ENCODE measurements around the gene ACAT1.

ACAT1 gene

GRCh38 chr11:108167624-108168023, 46.3 kb downstream of the ACAT1 start:
- Histone ChIP-seq H3K27ac (no peak overlapping the region), H3K9me3 (ENCODE audit: low read depth, low read length) (no peaks in the 10 kb centered on the region), H3K9ac (ENCODE audit: insufficient read length) (no peak overlapping the region), H3K4me3 (no peak overlapping the region), H3K36me3 (ENCODE audit: insufficient read depth, low read length) (peaks cover 74% of the 10 kb centered on the region)
- DNase-seq (ENCODE audit: low read depth, low spot score), result no peak
- TF ChIP-seq POLR2AphosphoS5 (IDR thresholded peaks at IDR 0.05; ENCODE audit: borderline replicate concordance, low read depth, low read length), result no peak
- no peak for TF ChIP-seq EZH2 (IDR thresholded peaks at IDR 0.05)
- no peak for TF ChIP-seq FOXP2 (optimal IDR thresholded peaks at IDR 0.05; ENCODE audit: control extremely low read depth, extremely low read length, insufficient read depth)

DNA sequence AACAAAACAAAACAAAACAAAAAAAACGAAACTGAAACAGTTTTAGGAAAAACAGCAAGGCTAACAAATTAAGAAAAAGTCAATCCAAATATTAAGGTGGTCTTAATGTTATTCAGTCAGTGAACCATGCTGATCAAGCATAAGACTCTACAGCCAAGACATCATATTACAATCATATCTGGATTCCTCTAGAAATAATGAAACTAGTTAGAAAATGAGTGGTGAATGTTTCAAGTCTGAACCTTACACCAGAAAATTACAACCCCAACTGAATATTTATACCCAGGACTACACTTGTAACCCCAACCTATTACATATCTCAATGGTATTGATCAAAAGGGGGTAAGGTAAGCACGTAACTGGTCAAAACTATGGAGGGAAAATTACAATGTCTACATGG, 48.8 kb downstream of the ACAT1 start:
- Histone ChIP-seq H3K27ac (no peak overlapping the region), H3K4me3 (no peak overlapping the region), H3K36me3 (ENCODE audit: insufficient read depth, low read length) (peaks cover 82% of the 10 kb centered on the region), H3K9ac (ENCODE audit: insufficient read length) (no peak overlapping the region), H3K9me3 (ENCODE audit: low read depth, low read length) (no peaks in the 10 kb centered on the region)
- no peak for TF ChIP-seq POLR2AphosphoS5 (IDR thresholded peaks at IDR 0.05; ENCODE audit: borderline replicate concordance, low read depth, low read length)
- TF ChIP-seq EZH2 (IDR thresholded peaks at IDR 0.05), result no peak
- no peak for TF ChIP-seq FOXP2 (optimal IDR thresholded peaks at IDR 0.05; ENCODE audit: control extremely low read depth, extremely low read length, insufficient read depth)
- no peak for DNase-seq (ENCODE audit: low read depth, low spot score)

DNA sequence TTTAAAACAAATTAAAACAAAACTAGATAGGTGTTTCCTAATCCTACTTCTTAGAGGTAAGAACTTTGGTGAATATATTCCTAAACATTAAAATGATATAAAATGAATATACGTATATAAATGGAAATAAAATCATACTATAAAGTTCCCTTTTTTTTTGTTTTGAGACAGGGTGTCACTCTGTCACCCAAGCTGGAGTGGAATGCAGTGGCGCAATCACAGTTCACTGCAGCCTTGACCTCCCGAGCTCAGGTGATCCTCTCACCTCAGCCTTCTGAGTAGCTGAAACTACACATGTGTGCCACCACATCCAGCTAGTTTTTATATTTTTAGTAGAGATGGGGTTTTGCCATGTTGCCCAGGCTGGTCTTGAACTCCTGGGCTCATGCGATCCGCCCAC, 56.2 kb downstream of the ACAT1 start:
- no peak for DNase-seq (ENCODE audit: low read depth, low spot score)
- Histone ChIP-seq H3K4me3 (no peak overlapping the region), H3K36me3 (ENCODE audit: insufficient read depth, low read length) (peaks cover 61% of the 10 kb centered on the region), H3K9me3 (ENCODE audit: low read depth, low read length) (no peaks in the 10 kb centered on the region), H3K9ac (ENCODE audit: insufficient read length) (no peak overlapping the region), H3K27ac (no peak overlapping the region)
- no peak for TF ChIP-seq POLR2AphosphoS5 (IDR thresholded peaks at IDR 0.05; ENCODE audit: borderline replicate concordance, low read depth, low read length)
- TF ChIP-seq FOXP2 (optimal IDR thresholded peaks at IDR 0.05; ENCODE audit: control extremely low read depth, extremely low read length, insufficient read depth), result no peak

DNA sequence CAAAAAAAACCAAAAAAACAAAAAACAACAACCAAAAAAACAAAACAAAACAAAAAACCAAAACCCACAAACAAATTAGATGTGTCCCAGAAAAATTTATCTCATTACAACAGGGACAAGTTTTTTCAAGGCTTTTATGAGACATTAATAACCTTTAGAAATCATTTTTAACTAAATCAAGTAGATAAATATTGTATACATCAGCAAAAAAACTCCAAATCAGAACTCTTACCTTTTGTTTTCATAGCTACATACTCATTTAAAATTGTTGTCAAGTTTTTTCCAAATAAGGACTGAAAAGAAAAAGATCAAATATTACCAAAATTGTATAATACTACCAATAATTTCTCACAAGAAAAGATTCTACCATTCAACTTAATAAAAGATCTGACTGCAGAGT, 72.4 kb downstream of the ACAT1 start:
- Histone ChIP-seq H3K36me3 (ENCODE audit: insufficient read depth, low read length) (peaks cover 70% of the 10 kb centered on the region), H3K9me3 (ENCODE audit: low read depth, low read length) (no peaks in the 10 kb centered on the region)
- TF ChIP-seq POLR2AphosphoS5 (IDR thresholded peaks at IDR 0.05; ENCODE audit: borderline replicate concordance, low read depth, low read length) (no peak), FOXP2 (optimal IDR thresholded peaks at IDR 0.05; ENCODE audit: control extremely low read depth, extremely low read length, insufficient read depth) (no peak), EZH2 (IDR thresholded peaks at IDR 0.05) (no peak)

DNA sequence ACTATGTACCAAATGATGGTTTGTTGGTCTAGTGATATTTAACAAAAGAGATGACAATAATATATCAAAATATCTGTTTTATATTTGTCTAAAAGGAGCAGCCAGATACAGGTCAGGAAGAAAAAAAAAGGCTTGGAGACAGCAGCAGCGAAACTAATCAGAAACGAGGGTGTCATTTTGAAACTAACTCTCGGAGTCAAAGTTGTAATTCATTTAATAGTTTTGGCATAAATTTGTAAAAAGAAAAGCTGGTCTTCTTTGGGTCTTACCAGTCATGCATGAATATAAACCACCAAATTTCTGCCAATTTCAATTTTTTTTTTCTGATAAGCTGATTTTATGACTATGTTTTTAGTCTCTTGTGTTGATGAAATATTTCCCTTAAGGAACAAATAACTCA, 75.5 kb downstream of the ACAT1 start:
- no peak overlapping the region for H3K4me3 ChIP-seq
- TF ChIP-seq POLR2AphosphoS5 (IDR thresholded peaks at IDR 0.05; ENCODE audit: borderline replicate concordance, low read depth, low read length) (no peak), FOXP2 (optimal IDR thresholded peaks at IDR 0.05; ENCODE audit: control extremely low read depth, extremely low read length, insufficient read depth) (no peak), EZH2 (IDR thresholded peaks at IDR 0.05) (no peak)
- no peaks in the 10 kb centered on the region for H3K9me3 ChIP-seq (ENCODE audit: low read depth, low read length)
- peaks cover 53% of the 10 kb centered on the region for H3K36me3 ChIP-seq (ENCODE audit: insufficient read depth, low read length)
- DNase-seq (ENCODE audit: low read depth, low spot score), result no peak
- H3K9ac ChIP-seq (ENCODE audit: insufficient read length), result no peak overlapping the region
- no peak overlapping the region for H3K27ac ChIP-seq

More for the DNA sequence above, 72.4 kb downstream of the ACAT1 start:
- H3K4me3 ChIP-seq, result no peak overlapping the region
- no peak for DNase-seq (ENCODE audit: low read depth, low spot score)
- H3K27ac ChIP-seq, result no peak overlapping the region
- no peak overlapping the region for H3K9ac ChIP-seq (ENCODE audit: insufficient read length)
